OCI-LY7 (cell line): ENCODE data around the gene PALMD. TPM values are rescaled to one million over a fixed set of nuclear protein-coding genes. Genes with fewer than 3 reads are reported as not detected.

Experiments
- BruUV-seq: library from RNA; stranded (reverse); fragments of 400-500 nt; replicated peaks from 2 replicates; lab custom pipeline; 2021; lab: Mats Ljungman, UMichigan
- CTCF ChIA-PET: fragments of 300-600 bp; sonication (Branson Sonifier 250); formaldehyde crosslinking; loops from one replicate; lab custom pipeline; 2022; ENCODE audit warnings: antibody characterized with exemption; ENCODE audit not compliant: unreplicated experiment; lab: Charles Lee
- POLR2A ChIA-PET: fragments of 300-600 bp; sonication (Branson Sonifier 250); formaldehyde crosslinking; loops from one replicate; lab custom pipeline; 2022; ENCODE audit warnings: antibody characterized with exemption; lab: Charles Lee
- DNase-seq: peaks from one replicate; pipeline ENCODE4 v3.0.0-alpha.2; 2015; ENCODE audit warnings: low spot score
- H2AFZ ChIP-seq: fragments of 200-600 bp; sonication (generic), shearing (Covaris generic); 2 replicates; pipeline ENCODE4 v1.6.1; 2014; ENCODE audit warnings: mild to moderate bottlenecking, antibody characterized with exemption, low read length, moderate library complexity
- H3K27ac ChIP-seq: fragments of 200-600 bp; sonication (generic); 2 replicates; pipeline ENCODE4 v1.5.1; 2014; ENCODE audit warnings: mixed run types, low read depth, mild to moderate bottlenecking, moderate library complexity, low read length, inconsistent platforms; ENCODE audit not compliant: poor library complexity, severe bottlenecking
- H3K36me3 ChIP-seq: fragments of 200-600 bp; sonication (generic); 2 replicates; pipeline ENCODE4 v1.6.1; 2014; ENCODE audit warnings: mild to moderate bottlenecking, antibody characterized with exemption, low read length, moderate library complexity, mixed read lengths; ENCODE audit not compliant: insufficient read depth
- H3K4me1 ChIP-seq: fragments of 200-600 bp; sonication (generic); 2 replicates; pipeline ENCODE4 v1.5.1; 2014; ENCODE audit warnings: mild to moderate bottlenecking, low read length; ENCODE audit not compliant: insufficient read depth, poor library complexity, severe bottlenecking
- H3K4me2 ChIP-seq: fragments of 200-600 bp; sonication (generic); 2 replicates; pipeline ENCODE4 v1.6.1; 2014; ENCODE audit warnings: mild to moderate bottlenecking, low read length
- H3K4me3 ChIP-seq: fragments of 200-600 bp; sonication (generic); 2 replicates; pipeline ENCODE4 v1.5.1; 2014; ENCODE audit warnings: mild to moderate bottlenecking, low read depth, low read length; ENCODE audit not compliant: poor library complexity, severe bottlenecking
- H3K79me2 ChIP-seq: fragments of 200-600 bp; sonication (generic); 2 replicates; pipeline ENCODE4 v1.6.1; 2016; ENCODE audit warnings: low read depth, mild to moderate bottlenecking, low read length, moderate library complexity, mixed read lengths; ENCODE audit not compliant: insufficient read depth
- H3K9me2 ChIP-seq: fragments of 200-600 bp; sonication (generic); 2 replicates; pipeline ENCODE4 v1.6.1; 2016; ENCODE audit warnings: mild to moderate bottlenecking, low read length, mixed read lengths; ENCODE audit not compliant: insufficient read depth
- H3K9me3 ChIP-seq: fragments of 200-600 bp; sonication (generic); 2 replicates; pipeline ENCODE4 v1.6.1; 2014; ENCODE audit warnings: mild to moderate bottlenecking, mixed run types, low read length, mixed read lengths
- H4K20me1 ChIP-seq: fragments of 200-600 bp; sonication (generic); 2 replicates; pipeline ENCODE4 v1.6.1; 2014; ENCODE audit warnings: mild to moderate bottlenecking, antibody characterized with exemption, low read length, moderate library complexity, mixed read lengths; ENCODE audit not compliant: insufficient read depth
- EZH2phosphoT487 ChIP-seq: fragments of 200-600 bp; sonication (generic); IDR thresholded peaks from 2 replicates; pipeline ENCODE4 v1.6.1; 2018; ENCODE audit warnings: low read depth, borderline replicate concordance, mild to moderate bottlenecking, mixed run types, antibody characterized with exemption, low read length, moderate library complexity, mixed read lengths
- intact Hi-C: fragments of 100-400 bp; cut with micrococcal nuclease; formaldehyde crosslinking; loops from one replicate; pipeline ENCODE4 v1.10.0; 2022; ENCODE audit not compliant: unreplicated experiment
- total RNA-seq, 2 experiments: library from RNA; depleted of rRNA in 1 of 2; stranded (reverse); fragments of >200 nt in 1 of 2; shearing (Covaris generic) in 1 of 2; gene quantifications; 2 replicates each; pipeline ENCODE4 v1.2.3, GENCODE V29; 2014 to 2022
- TF ChIP-seq, protein P1 (sequence below): fragments of 200-600 bp; sonication (generic); conservative IDR thresholded peaks from 2 replicates; pipeline ENCODE4 v1.5.1; 2014; ENCODE audit warnings: mild to moderate bottlenecking, antibody characterized with exemption, low read length, moderate library complexity, mixed read lengths

The PALMD gene
- total RNA-seq, 2 experiments from 2014 or later: not detected

DNA sequence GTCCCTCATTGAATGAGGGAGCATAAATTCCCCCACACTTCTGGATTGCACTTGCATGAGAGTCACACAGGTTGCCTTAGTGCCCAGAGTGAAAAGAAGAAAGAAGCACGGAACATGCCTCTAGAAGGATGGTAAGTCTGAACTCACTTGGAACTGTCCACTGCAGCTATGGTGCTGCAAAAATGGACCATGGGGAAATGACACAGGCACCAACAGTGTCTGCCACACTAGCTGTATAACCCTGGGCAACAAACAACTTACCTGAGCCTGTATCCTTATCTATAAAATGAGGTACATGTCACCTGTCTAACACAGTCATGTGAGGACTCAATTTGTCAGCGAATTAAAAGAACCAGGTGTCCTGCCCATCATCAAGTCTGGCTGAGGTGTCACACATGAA, 50.7 kb downstream of the PALMD start:
- Histone ChIP-seq H3K4me3 (no peak overlapping the region), H3K79me2 (no peaks in the 10 kb centered on the region), H2AFZ (no peak overlapping the region), H3K4me1 (no peaks in the 10 kb centered on the region), H3K27ac (no peak overlapping the region), H3K9me3 (no peaks in the 10 kb centered on the region), H4K20me1 (no peaks in the 10 kb centered on the region), H3K36me3 (no peaks in the 10 kb centered on the region), H3K4me2 (no peak overlapping the region), H3K9me2 (no peaks in the 10 kb centered on the region)
- DNase-seq: no peak
- no TSS peak for BruUV-seq
- ChIA-PET CTCF (no interaction called here), POLR2A (interaction anchor here (0.7 to 1.9 kb wide), 2 partner anchors 30 to 45 kb away, joined by 3 to 4 read pairs; no protein-coding TSS in a partner anchor)
- intact Hi-C loops: no loop called here
- TF ChIP-seq EZH2phosphoT487: no peak
- TF ChIP-seq, protein P1, sequence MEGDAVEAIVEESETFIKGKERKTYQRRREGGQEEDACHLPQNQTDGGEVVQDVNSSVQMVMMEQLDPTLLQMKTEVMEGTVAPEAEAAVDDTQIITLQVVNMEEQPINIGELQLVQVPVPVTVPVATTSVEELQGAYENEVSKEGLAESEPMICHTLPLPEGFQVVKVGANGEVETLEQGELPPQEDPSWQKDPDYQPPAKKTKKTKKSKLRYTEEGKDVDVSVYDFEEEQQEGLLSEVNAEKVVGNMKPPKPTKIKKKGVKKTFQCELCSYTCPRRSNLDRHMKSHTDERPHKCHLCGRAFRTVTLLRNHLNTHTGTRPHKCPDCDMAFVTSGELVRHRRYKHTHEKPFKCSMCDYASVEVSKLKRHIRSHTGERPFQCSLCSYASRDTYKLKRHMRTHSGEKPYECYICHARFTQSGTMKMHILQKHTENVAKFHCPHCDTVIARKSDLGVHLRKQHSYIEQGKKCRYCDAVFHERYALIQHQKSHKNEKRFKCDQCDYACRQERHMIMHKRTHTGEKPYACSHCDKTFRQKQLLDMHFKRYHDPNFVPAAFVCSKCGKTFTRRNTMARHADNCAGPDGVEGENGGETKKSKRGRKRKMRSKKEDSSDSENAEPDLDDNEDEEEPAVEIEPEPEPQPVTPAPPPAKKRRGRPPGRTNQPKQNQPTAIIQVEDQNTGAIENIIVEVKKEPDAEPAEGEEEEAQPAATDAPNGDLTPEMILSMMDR: no peak

DNA sequence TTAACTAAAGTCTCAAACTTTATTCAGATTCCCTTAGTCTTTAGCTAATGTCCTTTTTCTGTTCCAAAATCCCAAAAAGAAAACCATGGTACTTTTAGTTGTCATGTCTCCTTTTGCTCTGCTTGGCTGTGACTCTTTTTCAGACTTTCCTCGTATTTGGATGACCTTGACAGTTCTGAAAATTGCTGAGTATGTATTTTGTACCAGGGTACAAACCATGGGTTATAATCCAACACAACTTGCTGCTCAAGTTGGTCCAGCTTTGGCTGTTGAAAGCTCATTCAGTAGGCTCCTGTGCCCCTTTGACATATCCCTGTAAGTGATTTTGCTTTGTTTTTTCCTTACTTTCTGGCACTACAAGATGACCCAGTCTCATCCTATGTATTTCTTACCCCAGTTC, 51.7 kb downstream of the PALMD start:
- no peaks in the 10 kb centered on the region for H3K79me2 ChIP-seq
- H3K4me2 ChIP-seq: no peak overlapping the region
- H3K9me3 ChIP-seq: no peaks in the 10 kb centered on the region
- H3K4me3 ChIP-seq: no peak overlapping the region
- no peaks in the 10 kb centered on the region for H3K9me2 ChIP-seq
- H4K20me1 ChIP-seq: no peaks in the 10 kb centered on the region
- BruUV-seq: no TSS peak
- H2AFZ ChIP-seq: no peak overlapping the region
- no peak overlapping the region for H3K27ac ChIP-seq
- intact Hi-C loops: no loop called here
- POLR2A ChIA-PET: interaction anchor here (1.9 kb wide), 1 partner anchor 31 kb away, joined by 4 read pairs; no protein-coding TSS in a partner anchor
- TF ChIP-seq, protein P1: no peak
- TF ChIP-seq EZH2phosphoT487: no peak
- CTCF ChIA-PET: no interaction called here
- no peaks in the 10 kb centered on the region for H3K4me1 ChIP-seq
- no peaks in the 10 kb centered on the region for H3K36me3 ChIP-seq
- DNase-seq: no peak

DNA sequence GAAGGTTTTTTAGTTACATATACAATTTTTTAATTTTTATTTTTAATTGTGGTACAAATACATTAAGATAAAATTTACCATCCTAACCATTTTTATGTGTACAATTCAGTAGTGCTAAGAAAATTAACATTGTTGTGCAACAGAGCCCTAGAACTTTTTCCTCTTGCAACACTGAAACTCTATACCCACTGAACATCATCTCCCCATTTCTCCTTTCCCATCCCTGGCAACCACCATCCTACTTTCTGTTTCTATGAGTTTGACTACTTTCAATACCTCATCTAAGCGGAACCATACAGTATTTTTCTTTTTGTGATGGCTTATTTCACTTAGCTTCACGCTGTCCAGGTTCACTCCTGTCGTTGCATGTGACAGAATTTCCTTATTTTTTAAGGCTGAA, 54.1 kb downstream of the PALMD start:
- Histone ChIP-seq H3K4me2 (no peak overlapping the region), H3K4me3 (no peak overlapping the region), H3K4me1 (no peaks in the 10 kb centered on the region), H3K79me2 (no peaks in the 10 kb centered on the region), H4K20me1 (no peaks in the 10 kb centered on the region), H3K9me3 (no peaks in the 10 kb centered on the region), H3K36me3 (no peaks in the 10 kb centered on the region), H2AFZ (no peak overlapping the region), H3K27ac (no peak overlapping the region), H3K9me2 (no peaks in the 10 kb centered on the region)
- DNase-seq: no peak
- POLR2A ChIA-PET: no interaction called here
- intact Hi-C loops: loop anchor here (10.0 kb wide), 1 partner anchor 205 kb away; no protein-coding TSS in a partner anchor
- CTCF ChIA-PET: no interaction called here
- no TSS peak for BruUV-seq
- TF ChIP-seq, protein P1: no peak
- no peak for TF ChIP-seq EZH2phosphoT487
